Measurements from ENCODE around the gene NTM.
A peak's percentile ranks its signal among the peaks of the same experiment; 100 is the strongest.
"Not testable (repeated sequence)": the region's sequence is repeated elsewhere in the genome, so short reads cannot be mapped to it uniquely, and the experiment has no call there.

NTM gene

GRCh38 chr11:132056689-132057088, 686.3 kb downstream of the NTM start:
- peak in 1 of 3 experiments; percentile 26 for DNase-seq

- DNase-seq = no peak
Measured at GRCh38 chr11:132057266-132057665, 686.9 kb downstream of the NTM start.

GRCh38 chr11:132058211-132058772, 687.9 kb downstream of the NTM start:
- no peak for DNase-seq

- no peak for DNase-seq
Measured at GRCh38 chr11:132060567-132060966, 690.2 kb downstream of the NTM start.

GRCh38 chr11:132062031-132062430, 691.6 kb downstream of the NTM start:
- peak in 2 of 3 experiments; percentile 81 to 98 for DNase-seq

GRCh38 chr11:132062541-132062940, 692.1 kb downstream of the NTM start:
- peak in 1 of 3 experiments; percentile 66 for DNase-seq

GRCh38 chr11:132064987-132065620, 694.7 kb downstream of the NTM start:
- no peak for DNase-seq

- DNase-seq = no peak
Measured at GRCh38 chr11:132068556-132068955, 698.1 kb downstream of the NTM start.

GRCh38 chr11:132069593-132069992, 699.2 kb downstream of the NTM start:
- not testable (repeated sequence) for DNase-seq

GRCh38 chr11:132070907-132071306, 700.5 kb downstream of the NTM start:
- not testable (repeated sequence) for DNase-seq

GRCh38 chr11:132072044-132072857, 701.8 kb downstream of the NTM start:
- DNase-seq = peak in 1 of 3 experiments; percentile 67

- no peak for DNase-seq
Measured at GRCh38 chr11:132072858-132073211, 702.4 kb downstream of the NTM start.

- DNase-seq = no peak
Measured at GRCh38 chr11:132073787-132074186, 703.4 kb downstream of the NTM start.

GRCh38 chr11:132075447-132075846, 705.0 kb downstream of the NTM start:
- DNase-seq = peak in 1 of 3 experiments; percentile 43

GRCh38 chr11:132077416-132077815, 707.0 kb downstream of the NTM start:
- DNase-seq = no peak

- DNase-seq = no peak
Measured at GRCh38 chr11:132078264-132079076, 708.1 kb downstream of the NTM start.

GRCh38 chr11:132080127-132080526, 709.7 kb downstream of the NTM start:
- DNase-seq = no peak

- DNase-seq = no peak
Measured at GRCh38 chr11:132082566-132082965, 712.2 kb downstream of the NTM start.

GRCh38 chr11:132084433-132084832, 714.0 kb downstream of the NTM start:
- no peak for DNase-seq

- no peak for DNase-seq
Measured at GRCh38 chr11:132087148-132087547, 716.7 kb downstream of the NTM start.

GRCh38 chr11:132088551-132088950, 718.1 kb downstream of the NTM start:
- no peak for DNase-seq

GRCh38 chr11:132093536-132094259, 723.3 kb downstream of the NTM start:
- DNase-seq = no peak

All from NCI-H1417 (cell line).